GM23338 (cell line): ENCODE results near the gene JDP2.

Experiments used
- CREB1 ChIP-seq: fragments of 250-450 bp; sonication (Bioruptor Pico); IDR thresholded peaks from 2 replicates; pipeline ENCODE4 v1.5.0; 2020; ENCODE audit warnings: low read depth, mild to moderate bottlenecking, moderate library complexity
- EZH2 ChIP-seq: fragments of 200-600 bp; sonication (generic); IDR thresholded peaks from one replicate; pipeline ENCODE4 v1.8.0; 2017; ENCODE audit warnings: antibody characterized with exemption, mild to moderate bottlenecking, low read depth; ENCODE audit not compliant: unreplicated experiment
- EZH2phosphoT487 ChIP-seq: fragments of 200-600 bp; sonication (generic); IDR thresholded peaks from one replicate; pipeline ENCODE4 v1.8.1; 2018; ENCODE audit warnings: antibody characterized with exemption; ENCODE audit not compliant: unreplicated experiment
- JUNB ChIP-seq: IDR thresholded peaks from one replicate; pipeline ENCODE4 v1.6.1; 2016; ENCODE audit warnings: antibody characterized with exemption; ENCODE audit not compliant: unreplicated experiment
- POLR2AphosphoS5 ChIP-seq: IDR thresholded peaks from 2 replicates; pipeline ENCODE4 v1.6.1; 2016; ENCODE audit warnings: antibody characterized with exemption, low read depth
- STAT1 ChIP-seq: IDR thresholded peaks from one replicate; pipeline ENCODE4 v1.6.1; 2016; ENCODE audit warnings: antibody characterized with exemption; ENCODE audit not compliant: unreplicated experiment
- ZNF331 ChIP-seq: fragments of 250-450 bp; sonication (Bioruptor Pico); IDR thresholded peaks from 2 replicates; pipeline ENCODE4 v1.5.0; 2020; ENCODE audit warnings: low read depth, mild to moderate bottlenecking, moderate library complexity
- TF ChIP-seq, protein P1 (sequence below), 2 experiments: fragments of 200-600 bp in 1 of 2; sonication (generic) in 1 of 2; conservative IDR thresholded peaks; 2 replicates each; pipeline versions ENCODE4 v1.5.1 to v1.6.1; 2016 to 2017; ENCODE audit warnings: antibody characterized with exemption in 2 of 2, low read depth in 2 of 2, mild to moderate bottlenecking in 2 of 2, moderate library complexity in 1 of 2
- TF ChIP-seq, protein P2 (sequence below): IDR thresholded peaks from one replicate; pipeline ENCODE4 v1.6.1; 2018; ENCODE audit warnings: antibody characterized with exemption; ENCODE audit not compliant: unreplicated experiment
- TF ChIP-seq, protein P3 (sequence below): IDR thresholded peaks from 2 replicates; pipeline ENCODE4 v1.6.1; 2016; ENCODE audit warnings: antibody characterized with exemption

DNA sequence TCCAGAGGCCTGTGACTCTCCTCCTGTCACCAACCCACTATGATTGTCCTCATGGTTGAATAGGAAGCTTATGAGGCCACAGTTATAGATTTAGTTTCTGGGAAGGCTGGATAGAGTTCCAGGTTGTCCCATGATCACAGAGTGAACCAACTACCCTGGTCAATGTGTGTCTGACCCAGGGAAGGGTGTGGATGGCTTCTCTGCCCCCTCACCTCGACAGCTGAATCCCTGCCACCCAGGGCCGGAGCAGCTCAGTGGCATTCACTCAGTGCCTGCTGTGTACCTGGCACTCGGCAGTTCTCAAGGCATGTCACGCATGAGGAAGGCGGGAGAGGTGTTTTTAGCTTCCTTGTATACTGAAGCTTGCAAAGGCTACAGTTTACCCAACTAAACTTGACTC is 43.2 kb downstream of the JDP2 start:
- TF ChIP-seq EZH2 (no peak), EZH2phosphoT487 (no peak), CREB1 (no peak), ZNF331 (CRISPR knock-in tag) (no peak), POLR2AphosphoS5 (no peak), STAT1 (no peak), JUNB (no peak)
- TF ChIP-seq, protein P1, sequence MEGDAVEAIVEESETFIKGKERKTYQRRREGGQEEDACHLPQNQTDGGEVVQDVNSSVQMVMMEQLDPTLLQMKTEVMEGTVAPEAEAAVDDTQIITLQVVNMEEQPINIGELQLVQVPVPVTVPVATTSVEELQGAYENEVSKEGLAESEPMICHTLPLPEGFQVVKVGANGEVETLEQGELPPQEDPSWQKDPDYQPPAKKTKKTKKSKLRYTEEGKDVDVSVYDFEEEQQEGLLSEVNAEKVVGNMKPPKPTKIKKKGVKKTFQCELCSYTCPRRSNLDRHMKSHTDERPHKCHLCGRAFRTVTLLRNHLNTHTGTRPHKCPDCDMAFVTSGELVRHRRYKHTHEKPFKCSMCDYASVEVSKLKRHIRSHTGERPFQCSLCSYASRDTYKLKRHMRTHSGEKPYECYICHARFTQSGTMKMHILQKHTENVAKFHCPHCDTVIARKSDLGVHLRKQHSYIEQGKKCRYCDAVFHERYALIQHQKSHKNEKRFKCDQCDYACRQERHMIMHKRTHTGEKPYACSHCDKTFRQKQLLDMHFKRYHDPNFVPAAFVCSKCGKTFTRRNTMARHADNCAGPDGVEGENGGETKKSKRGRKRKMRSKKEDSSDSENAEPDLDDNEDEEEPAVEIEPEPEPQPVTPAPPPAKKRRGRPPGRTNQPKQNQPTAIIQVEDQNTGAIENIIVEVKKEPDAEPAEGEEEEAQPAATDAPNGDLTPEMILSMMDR (conservative IDR thresholded peaks at IDR 0.05; ENCODE audit: low read depth in 2 of 2): no peak
- TF ChIP-seq, protein P2, sequence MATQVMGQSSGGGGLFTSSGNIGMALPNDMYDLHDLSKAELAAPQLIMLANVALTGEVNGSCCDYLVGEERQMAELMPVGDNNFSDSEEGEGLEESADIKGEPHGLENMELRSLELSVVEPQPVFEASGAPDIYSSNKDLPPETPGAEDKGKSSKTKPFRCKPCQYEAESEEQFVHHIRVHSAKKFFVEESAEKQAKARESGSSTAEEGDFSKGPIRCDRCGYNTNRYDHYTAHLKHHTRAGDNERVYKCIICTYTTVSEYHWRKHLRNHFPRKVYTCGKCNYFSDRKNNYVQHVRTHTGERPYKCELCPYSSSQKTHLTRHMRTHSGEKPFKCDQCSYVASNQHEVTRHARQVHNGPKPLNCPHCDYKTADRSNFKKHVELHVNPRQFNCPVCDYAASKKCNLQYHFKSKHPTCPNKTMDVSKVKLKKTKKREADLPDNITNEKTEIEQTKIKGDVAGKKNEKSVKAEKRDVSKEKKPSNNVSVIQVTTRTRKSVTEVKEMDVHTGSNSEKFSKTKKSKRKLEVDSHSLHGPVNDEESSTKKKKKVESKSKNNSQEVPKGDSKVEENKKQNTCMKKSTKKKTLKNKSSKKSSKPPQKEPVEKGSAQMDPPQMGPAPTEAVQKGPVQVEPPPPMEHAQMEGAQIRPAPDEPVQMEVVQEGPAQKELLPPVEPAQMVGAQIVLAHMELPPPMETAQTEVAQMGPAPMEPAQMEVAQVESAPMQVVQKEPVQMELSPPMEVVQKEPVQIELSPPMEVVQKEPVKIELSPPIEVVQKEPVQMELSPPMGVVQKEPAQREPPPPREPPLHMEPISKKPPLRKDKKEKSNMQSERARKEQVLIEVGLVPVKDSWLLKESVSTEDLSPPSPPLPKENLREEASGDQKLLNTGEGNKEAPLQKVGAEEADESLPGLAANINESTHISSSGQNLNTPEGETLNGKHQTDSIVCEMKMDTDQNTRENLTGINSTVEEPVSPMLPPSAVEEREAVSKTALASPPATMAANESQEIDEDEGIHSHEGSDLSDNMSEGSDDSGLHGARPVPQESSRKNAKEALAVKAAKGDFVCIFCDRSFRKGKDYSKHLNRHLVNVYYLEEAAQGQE: no peak
- TF ChIP-seq, protein P3, sequence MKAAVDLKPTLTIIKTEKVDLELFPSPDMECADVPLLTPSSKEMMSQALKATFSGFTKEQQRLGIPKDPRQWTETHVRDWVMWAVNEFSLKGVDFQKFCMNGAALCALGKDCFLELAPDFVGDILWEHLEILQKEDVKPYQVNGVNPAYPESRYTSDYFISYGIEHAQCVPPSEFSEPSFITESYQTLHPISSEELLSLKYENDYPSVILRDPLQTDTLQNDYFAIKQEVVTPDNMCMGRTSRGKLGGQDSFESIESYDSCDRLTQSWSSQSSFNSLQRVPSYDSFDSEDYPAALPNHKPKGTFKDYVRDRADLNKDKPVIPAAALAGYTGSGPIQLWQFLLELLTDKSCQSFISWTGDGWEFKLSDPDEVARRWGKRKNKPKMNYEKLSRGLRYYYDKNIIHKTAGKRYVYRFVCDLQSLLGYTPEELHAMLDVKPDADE: no peak
